GM23338 (cell line): Measurements from ENCODE around the gene LRRC28. TPM values are rescaled to one million over a fixed set of nuclear protein-coding genes. Genes with fewer than 3 reads are reported as not detected.

ENCODE experiments used
- ATAC-seq: fragments of 200-7000 bp; cut with Tn5 transposase; 3 replicates; pipeline ENCODE4 v1.9.1; 2020
- DNase-seq: peaks from one replicate; pipeline ENCODE4 v3.0.0-alpha.2; 2015; ENCODE audit warnings: low spot score
- H2AFZ ChIP-seq: fragments of 200-600 bp; sonication (generic); 2 replicates; pipeline ENCODE4 v1.8.0; 2016; ENCODE audit warnings: antibody characterized with exemption, mild to moderate bottlenecking, moderate library complexity
- H3F3A ChIP-seq: fragments of 200-600 bp; sonication (generic); replicated peaks from 2 replicates; pipeline ENCODE4 v1.8.0; 2017; ENCODE audit warnings: antibody characterized with exemption, mixed run types, low read depth
- H3K27ac ChIP-seq: fragments of 200-600 bp; sonication (generic); 2 replicates; pipeline ENCODE4 v1.6.1; 2016; ENCODE audit warnings: low read depth
- H3K27me3 ChIP-seq: fragments of 200-600 bp; sonication (generic); 2 replicates; pipeline ENCODE4 v1.8.0; 2016; ENCODE audit warnings: mild to moderate bottlenecking, mixed run types, moderate library complexity; ENCODE audit not compliant: insufficient read depth
- H3K36me3 ChIP-seq: fragments of 200-600 bp; sonication (generic); 2 replicates; pipeline ENCODE4 v1.8.0; 2016; ENCODE audit warnings: mild to moderate bottlenecking; ENCODE audit not compliant: insufficient read depth
- H3K4me1 ChIP-seq: fragments of 200-600 bp; sonication (generic); 2 replicates; pipeline ENCODE4 v1.8.0; 2016; ENCODE audit warnings: mild to moderate bottlenecking, moderate library complexity; ENCODE audit not compliant: insufficient read depth
- H3K4me2 ChIP-seq: fragments of 200-600 bp; sonication (generic); 2 replicates; pipeline ENCODE4 v1.7.1; 2017; ENCODE audit warnings: mixed run types
- H3K4me3 ChIP-seq: fragments of 200-600 bp; sonication (generic); 2 replicates; pipeline ENCODE4 v1.6.1; 2016; ENCODE audit warnings: mixed run types
- H3K79me2 ChIP-seq: fragments of 200-600 bp; sonication (generic); replicated peaks from 2 replicates; pipeline ENCODE4 v1.8.0; 2017; ENCODE audit warnings: mild to moderate bottlenecking; ENCODE audit not compliant: insufficient read depth
- H3K9me2 ChIP-seq: fragments of 200-600 bp; sonication (generic); 2 replicates; pipeline ENCODE4 v1.8.0; 2017; ENCODE audit not compliant: insufficient read depth
- H4K20me1 ChIP-seq: fragments of 200-600 bp; sonication (generic); replicated peaks from 2 replicates; pipeline ENCODE4 v1.8.0; 2017; ENCODE audit warnings: mild to moderate bottlenecking; ENCODE audit not compliant: insufficient read depth
- H3K27ac Mint-ChIP-seq: 2 replicates; pipeline ENCODE4 v1.8.0; 2020; ENCODE audit warnings: inconsistent platforms, mild to moderate bottlenecking, moderate library complexity, mixed read lengths
- H3K27me3 Mint-ChIP-seq: 3 replicates; pipeline ENCODE4 v1.8.0; 2022; ENCODE audit warnings: low read depth, mild to moderate bottlenecking, moderate library complexity, mixed read lengths, inconsistent platforms; ENCODE audit not compliant: insufficient read depth, poor library complexity
- H3K36me3 Mint-ChIP-seq: 3 replicates; pipeline ENCODE4 v1.8.0; 2021; ENCODE audit warnings: low read depth, mild to moderate bottlenecking, inconsistent platforms, moderate library complexity, mixed read lengths
- H3K4me1 Mint-ChIP-seq: 3 replicates; pipeline ENCODE4 v1.8.0; 2020; ENCODE audit warnings: mild to moderate bottlenecking, inconsistent platforms, mixed read lengths
- H3K4me3 Mint-ChIP-seq: 3 replicates; pipeline ENCODE4 v1.8.0; 2021; ENCODE audit warnings: moderate library complexity, mild to moderate bottlenecking, inconsistent platforms, mixed read lengths
- H3K9me3 Mint-ChIP-seq: 3 replicates; pipeline ENCODE4 v1.8.0; 2020; ENCODE audit warnings: moderate library complexity, mild to moderate bottlenecking, inconsistent platforms, mixed read lengths
- CREB1 ChIP-seq: fragments of 250-450 bp; sonication (Bioruptor Pico); IDR thresholded peaks from 2 replicates; pipeline ENCODE4 v1.5.0; 2020; ENCODE audit warnings: low read depth, mild to moderate bottlenecking, moderate library complexity
- EZH2phosphoT487 ChIP-seq: fragments of 200-600 bp; sonication (generic); IDR thresholded peaks from one replicate; pipeline ENCODE4 v1.8.1; 2018; ENCODE audit warnings: antibody characterized with exemption; ENCODE audit not compliant: unreplicated experiment
- JUNB ChIP-seq: IDR thresholded peaks from one replicate; pipeline ENCODE4 v1.6.1; 2016; ENCODE audit warnings: antibody characterized with exemption; ENCODE audit not compliant: unreplicated experiment
- NANOG ChIP-seq: IDR thresholded peaks from 2 replicates; pipeline ENCODE4 v1.6.1; 2016; ENCODE audit warnings: antibody characterized with exemption, borderline replicate concordance
- POLR2AphosphoS5 ChIP-seq: IDR thresholded peaks from 2 replicates; pipeline ENCODE4 v1.6.1; 2016; ENCODE audit warnings: antibody characterized with exemption, low read depth
- ZNF114 ChIP-seq: fragments of 250-450 bp; sonication (Bioruptor Pico); IDR thresholded peaks from 2 replicates; pipeline ENCODE4 v1.5.0; 2020; ENCODE audit warnings: mild to moderate bottlenecking, moderate library complexity
- ZNF331 ChIP-seq: fragments of 250-450 bp; sonication (Bioruptor Pico); IDR thresholded peaks from 2 replicates; pipeline ENCODE4 v1.5.0; 2020; ENCODE audit warnings: low read depth, mild to moderate bottlenecking, moderate library complexity
- polyA plus RNA-seq: library from polyadenylated mRNA; unstranded; fragments of >200 nt; fragmentation: Nextera tagmentation; extraction: Ambion mirVana; gene quantifications from 2 replicates; pipeline ENCODE4 v1.2.1, GENCODE V29; 2016
- total RNA-seq: library from RNA; depleted of rRNA; stranded (reverse); fragments of >200 nt; shearing (Covaris generic); gene quantifications from 2 replicates; pipeline ENCODE4 v1.2.3, GENCODE V29; 2014
- TF ChIP-seq, protein P1 (sequence below): IDR thresholded peaks from one replicate; pipeline ENCODE4 v1.6.1; 2018; ENCODE audit warnings: antibody characterized with exemption; ENCODE audit not compliant: unreplicated experiment
- TF ChIP-seq, protein P2 (sequence below): fragments of 250-450 bp; sonication (Bioruptor Pico); IDR thresholded peaks from 2 replicates; pipeline ENCODE4 v1.5.0; 2020; ENCODE audit warnings: mild to moderate bottlenecking, moderate library complexity
- TF ChIP-seq, protein P3 (sequence below), 2 experiments: fragments of 200-600 bp in 1 of 2; sonication (generic) in 1 of 2; conservative IDR thresholded peaks; 2 replicates each; pipeline versions ENCODE4 v1.5.1 to v1.6.1; 2016 to 2017; ENCODE audit warnings: antibody characterized with exemption in 2 of 2, low read depth in 2 of 2, mild to moderate bottlenecking in 2 of 2, moderate library complexity in 1 of 2
- TF ChIP-seq, protein P4 (sequence below): IDR thresholded peaks from 2 replicates; pipeline ENCODE4 v1.6.1; 2016; ENCODE audit warnings: antibody characterized with exemption

LRRC28 gene
- total and polyA plus RNA-seq, 2 experiments from 2014 or later, result 12.9 to 28.4 TPM

DNA sequence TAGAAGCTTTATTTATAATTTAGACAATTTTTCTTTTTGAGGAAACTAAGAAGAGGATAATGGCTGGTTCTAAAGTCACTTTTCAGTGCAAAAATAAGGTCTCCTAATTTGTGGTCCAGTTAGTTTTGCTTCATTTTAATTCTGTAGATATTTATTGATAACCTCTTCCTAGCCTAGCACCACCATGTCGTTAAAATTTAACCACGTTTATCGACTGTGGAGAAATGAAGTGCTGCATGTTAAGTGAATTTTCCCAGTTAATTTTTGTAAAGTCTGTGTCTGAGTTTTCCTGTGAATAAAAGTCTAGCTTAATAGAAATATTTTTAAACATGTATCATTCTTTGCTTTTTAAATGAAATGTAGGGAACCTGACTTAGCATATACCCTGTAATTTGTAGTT is 16.7 kb downstream of the LRRC28 start:
- Histone ChIP-seq H3F3A (no peaks in the 10 kb centered on the region), H3K4me2 (no peak overlapping the region), H3K36me3 (no peaks in the 10 kb centered on the region), H2AFZ (no peak overlapping the region), H3K27ac (no peak overlapping the region), H3K9me2 (no peaks in the 10 kb centered on the region), H3K4me1 (peaks cover 3% of the 10 kb centered on the region; the same call in 1 of the 2 replicates), H3K27me3 (no peaks in the 10 kb centered on the region), H4K20me1 (no peaks in the 10 kb centered on the region), H3K79me2 (no peaks in the 10 kb centered on the region), H3K4me3 (no peak overlapping the region)
- H3K27ac Mint-ChIP-seq, result no peak overlapping the region
- H3K27me3 Mint-ChIP-seq, result peaks cover 2% of the 10 kb centered on the region
- no peaks in the 10 kb centered on the region for H3K9me3 Mint-ChIP-seq
- DNase-seq (no peak), ATAC-seq (no peak)
- peaks cover 8% of the 10 kb centered on the region for H3K4me1 Mint-ChIP-seq
- no peaks in the 10 kb centered on the region for H3K36me3 Mint-ChIP-seq
- TF ChIP-seq, protein P1, sequence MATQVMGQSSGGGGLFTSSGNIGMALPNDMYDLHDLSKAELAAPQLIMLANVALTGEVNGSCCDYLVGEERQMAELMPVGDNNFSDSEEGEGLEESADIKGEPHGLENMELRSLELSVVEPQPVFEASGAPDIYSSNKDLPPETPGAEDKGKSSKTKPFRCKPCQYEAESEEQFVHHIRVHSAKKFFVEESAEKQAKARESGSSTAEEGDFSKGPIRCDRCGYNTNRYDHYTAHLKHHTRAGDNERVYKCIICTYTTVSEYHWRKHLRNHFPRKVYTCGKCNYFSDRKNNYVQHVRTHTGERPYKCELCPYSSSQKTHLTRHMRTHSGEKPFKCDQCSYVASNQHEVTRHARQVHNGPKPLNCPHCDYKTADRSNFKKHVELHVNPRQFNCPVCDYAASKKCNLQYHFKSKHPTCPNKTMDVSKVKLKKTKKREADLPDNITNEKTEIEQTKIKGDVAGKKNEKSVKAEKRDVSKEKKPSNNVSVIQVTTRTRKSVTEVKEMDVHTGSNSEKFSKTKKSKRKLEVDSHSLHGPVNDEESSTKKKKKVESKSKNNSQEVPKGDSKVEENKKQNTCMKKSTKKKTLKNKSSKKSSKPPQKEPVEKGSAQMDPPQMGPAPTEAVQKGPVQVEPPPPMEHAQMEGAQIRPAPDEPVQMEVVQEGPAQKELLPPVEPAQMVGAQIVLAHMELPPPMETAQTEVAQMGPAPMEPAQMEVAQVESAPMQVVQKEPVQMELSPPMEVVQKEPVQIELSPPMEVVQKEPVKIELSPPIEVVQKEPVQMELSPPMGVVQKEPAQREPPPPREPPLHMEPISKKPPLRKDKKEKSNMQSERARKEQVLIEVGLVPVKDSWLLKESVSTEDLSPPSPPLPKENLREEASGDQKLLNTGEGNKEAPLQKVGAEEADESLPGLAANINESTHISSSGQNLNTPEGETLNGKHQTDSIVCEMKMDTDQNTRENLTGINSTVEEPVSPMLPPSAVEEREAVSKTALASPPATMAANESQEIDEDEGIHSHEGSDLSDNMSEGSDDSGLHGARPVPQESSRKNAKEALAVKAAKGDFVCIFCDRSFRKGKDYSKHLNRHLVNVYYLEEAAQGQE, result no peak
- TF ChIP-seq, protein P2, sequence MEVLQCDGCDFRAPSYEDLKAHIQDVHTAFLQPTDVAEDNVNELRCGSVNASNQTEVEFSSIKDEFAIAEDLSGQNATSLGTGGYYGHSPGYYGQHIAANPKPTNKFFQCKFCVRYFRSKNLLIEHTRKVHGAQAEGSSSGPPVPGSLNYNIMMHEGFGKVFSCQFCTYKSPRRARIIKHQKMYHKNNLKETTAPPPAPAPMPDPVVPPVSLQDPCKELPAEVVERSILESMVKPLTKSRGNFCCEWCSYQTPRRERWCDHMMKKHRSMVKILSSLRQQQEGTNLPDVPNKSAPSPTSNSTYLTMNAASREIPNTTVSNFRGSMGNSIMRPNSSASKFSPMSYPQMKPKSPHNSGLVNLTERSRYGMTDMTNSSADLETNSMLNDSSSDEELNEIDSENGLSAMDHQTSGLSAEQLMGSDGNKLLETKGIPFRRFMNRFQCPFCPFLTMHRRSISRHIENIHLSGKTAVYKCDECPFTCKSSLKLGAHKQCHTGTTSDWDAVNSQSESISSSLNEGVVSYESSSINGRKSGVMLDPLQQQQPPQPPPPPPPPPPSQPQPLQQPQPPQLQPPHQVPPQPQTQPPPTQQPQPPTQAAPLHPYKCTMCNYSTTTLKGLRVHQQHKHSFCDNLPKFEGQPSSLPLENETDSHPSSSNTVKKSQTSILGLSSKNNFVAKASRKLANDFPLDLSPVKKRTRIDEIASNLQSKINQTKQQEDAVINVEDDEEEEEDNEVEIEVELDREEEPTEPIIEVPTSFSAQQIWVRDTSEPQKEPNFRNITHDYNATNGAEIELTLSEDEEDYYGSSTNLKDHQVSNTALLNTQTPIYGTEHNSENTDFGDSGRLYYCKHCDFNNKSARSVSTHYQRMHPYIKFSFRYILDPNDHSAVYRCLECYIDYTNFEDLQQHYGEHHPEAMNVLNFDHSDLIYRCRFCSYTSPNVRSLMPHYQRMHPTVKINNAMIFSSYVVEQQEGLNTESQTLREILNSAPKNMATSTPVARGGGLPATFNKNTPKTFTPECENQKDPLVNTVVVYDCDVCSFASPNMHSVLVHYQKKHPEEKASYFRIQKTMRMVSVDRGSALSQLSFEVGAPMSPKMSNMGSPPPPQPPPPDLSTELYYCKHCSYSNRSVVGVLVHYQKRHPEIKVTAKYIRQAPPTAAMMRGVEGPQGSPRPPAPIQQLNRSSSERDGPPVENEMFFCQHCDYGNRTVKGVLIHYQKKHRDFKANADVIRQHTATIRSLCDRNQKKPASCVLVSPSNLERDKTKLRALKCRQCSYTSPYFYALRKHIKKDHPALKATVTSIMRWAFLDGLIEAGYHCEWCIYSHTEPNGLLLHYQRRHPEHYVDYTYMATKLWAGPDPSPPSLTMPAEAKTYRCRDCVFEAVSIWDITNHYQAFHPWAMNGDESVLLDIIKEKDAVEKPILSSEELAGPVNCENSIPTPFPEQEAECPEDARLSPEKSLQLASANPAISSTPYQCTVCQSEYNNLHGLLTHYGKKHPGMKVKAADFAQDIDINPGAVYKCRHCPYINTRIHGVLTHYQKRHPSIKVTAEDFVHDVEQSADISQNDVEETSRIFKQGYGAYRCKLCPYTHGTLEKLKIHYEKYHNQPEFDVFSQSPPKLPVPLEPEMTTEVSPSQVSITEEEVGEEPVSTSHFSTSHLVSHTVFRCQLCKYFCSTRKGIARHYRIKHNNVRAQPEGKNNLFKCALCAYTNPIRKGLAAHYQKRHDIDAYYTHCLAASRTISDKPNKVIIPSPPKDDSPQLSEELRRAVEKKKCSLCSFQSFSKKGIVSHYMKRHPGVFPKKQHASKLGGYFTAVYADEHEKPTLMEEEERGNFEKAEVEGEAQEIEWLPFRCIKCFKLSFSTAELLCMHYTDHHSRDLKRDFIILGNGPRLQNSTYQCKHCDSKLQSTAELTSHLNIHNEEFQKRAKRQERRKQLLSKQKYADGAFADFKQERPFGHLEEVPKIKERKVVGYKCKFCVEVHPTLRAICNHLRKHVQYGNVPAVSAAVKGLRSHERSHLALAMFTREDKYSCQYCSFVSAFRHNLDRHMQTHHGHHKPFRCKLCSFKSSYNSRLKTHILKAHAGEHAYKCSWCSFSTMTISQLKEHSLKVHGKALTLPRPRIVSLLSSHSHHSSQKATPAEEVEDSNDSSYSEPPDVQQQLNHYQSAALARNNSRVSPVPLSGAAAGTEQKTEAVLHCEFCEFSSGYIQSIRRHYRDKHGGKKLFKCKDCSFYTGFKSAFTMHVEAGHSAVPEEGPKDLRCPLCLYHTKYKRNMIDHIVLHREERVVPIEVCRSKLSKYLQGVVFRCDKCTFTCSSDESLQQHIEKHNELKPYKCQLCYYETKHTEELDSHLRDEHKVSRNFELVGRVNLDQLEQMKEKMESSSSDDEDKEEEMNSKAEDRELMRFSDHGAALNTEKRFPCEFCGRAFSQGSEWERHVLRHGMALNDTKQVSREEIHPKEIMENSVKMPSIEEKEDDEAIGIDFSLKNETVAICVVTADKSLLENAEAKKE (CRISPR knock-in tag), result no peak
- TF ChIP-seq POLR2AphosphoS5, result no peak
- TF ChIP-seq ZNF114, result no peak
- no peak for TF ChIP-seq EZH2phosphoT487
- TF ChIP-seq NANOG, result no peak
- no peak for TF ChIP-seq CREB1 (CRISPR knock-in tag)
- TF ChIP-seq ZNF331 (CRISPR knock-in tag), result no peak
- TF ChIP-seq JUNB, result no peak
- TF ChIP-seq, protein P3, sequence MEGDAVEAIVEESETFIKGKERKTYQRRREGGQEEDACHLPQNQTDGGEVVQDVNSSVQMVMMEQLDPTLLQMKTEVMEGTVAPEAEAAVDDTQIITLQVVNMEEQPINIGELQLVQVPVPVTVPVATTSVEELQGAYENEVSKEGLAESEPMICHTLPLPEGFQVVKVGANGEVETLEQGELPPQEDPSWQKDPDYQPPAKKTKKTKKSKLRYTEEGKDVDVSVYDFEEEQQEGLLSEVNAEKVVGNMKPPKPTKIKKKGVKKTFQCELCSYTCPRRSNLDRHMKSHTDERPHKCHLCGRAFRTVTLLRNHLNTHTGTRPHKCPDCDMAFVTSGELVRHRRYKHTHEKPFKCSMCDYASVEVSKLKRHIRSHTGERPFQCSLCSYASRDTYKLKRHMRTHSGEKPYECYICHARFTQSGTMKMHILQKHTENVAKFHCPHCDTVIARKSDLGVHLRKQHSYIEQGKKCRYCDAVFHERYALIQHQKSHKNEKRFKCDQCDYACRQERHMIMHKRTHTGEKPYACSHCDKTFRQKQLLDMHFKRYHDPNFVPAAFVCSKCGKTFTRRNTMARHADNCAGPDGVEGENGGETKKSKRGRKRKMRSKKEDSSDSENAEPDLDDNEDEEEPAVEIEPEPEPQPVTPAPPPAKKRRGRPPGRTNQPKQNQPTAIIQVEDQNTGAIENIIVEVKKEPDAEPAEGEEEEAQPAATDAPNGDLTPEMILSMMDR (conservative IDR thresholded peaks at IDR 0.05; ENCODE audit: low read depth in 2 of 2), result no peak
- TF ChIP-seq, protein P4, sequence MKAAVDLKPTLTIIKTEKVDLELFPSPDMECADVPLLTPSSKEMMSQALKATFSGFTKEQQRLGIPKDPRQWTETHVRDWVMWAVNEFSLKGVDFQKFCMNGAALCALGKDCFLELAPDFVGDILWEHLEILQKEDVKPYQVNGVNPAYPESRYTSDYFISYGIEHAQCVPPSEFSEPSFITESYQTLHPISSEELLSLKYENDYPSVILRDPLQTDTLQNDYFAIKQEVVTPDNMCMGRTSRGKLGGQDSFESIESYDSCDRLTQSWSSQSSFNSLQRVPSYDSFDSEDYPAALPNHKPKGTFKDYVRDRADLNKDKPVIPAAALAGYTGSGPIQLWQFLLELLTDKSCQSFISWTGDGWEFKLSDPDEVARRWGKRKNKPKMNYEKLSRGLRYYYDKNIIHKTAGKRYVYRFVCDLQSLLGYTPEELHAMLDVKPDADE, result no peak
- no peak overlapping the region for H3K4me3 Mint-ChIP-seq
